HG03064 (cell line): ENCODE results near the gene SKAP1.

Experiments
- ATAC-seq: cut with Tn5 transposase; IDR thresholded peaks from one replicate; pipeline ENCODE4 v1.9.1; 2021; ENCODE audit warnings: low read depth; ENCODE audit not compliant: unreplicated experiment

SKAP1 gene

DNA sequence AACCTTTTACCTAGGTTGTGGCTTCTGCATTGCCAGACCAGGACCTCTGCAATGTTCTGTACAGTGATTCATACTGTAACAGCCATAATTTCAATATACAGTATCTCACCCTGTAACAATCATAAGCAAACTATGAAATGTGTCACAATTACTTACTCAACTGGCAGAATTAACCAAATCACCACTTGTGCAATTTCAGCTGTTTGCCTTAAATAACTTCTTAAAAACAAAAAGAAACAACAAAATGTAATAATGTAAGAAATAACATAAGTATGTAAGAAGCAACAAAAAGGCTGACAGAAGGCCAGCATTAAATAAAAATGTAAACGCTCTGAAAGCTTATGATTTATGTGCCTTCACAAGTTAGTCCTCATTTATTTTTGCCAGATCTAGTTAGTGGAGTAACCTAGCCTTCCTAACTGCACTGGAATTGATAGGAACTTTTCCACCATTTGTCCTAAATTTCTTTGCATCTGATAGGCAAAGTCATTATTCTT lies 96.9 kb downstream of the SKAP1 start:
- no peak for ATAC-seq

GRCh38 chr17:48330887-48331286 lies 99.1 kb downstream of the SKAP1 start:
- ATAC-seq = no peak

DNA sequence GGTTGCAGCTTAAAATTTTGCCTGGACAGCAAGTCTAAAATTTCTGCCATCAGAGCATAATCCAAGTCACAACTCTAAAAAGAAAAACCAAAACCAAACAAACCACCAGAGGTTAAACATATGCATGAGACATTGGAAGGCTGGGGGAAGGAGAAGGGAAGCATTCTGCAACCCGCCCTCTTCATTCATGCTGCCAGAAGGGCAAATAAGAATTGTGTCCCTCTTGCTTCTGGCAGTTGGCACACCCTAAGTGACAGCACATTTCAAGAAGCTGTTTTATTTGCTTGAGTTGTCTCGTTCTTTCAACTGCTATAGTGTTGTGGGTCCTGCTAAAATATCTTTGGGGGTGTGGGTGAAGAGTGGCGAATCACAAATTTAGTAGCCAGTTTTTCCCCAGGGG lies 99.6 kb downstream of the SKAP1 start:
- no peak for ATAC-seq

GRCh38 chr17:48328457-48328856 lies 101.6 kb downstream of the SKAP1 start:
- ATAC-seq = no peak

DNA sequence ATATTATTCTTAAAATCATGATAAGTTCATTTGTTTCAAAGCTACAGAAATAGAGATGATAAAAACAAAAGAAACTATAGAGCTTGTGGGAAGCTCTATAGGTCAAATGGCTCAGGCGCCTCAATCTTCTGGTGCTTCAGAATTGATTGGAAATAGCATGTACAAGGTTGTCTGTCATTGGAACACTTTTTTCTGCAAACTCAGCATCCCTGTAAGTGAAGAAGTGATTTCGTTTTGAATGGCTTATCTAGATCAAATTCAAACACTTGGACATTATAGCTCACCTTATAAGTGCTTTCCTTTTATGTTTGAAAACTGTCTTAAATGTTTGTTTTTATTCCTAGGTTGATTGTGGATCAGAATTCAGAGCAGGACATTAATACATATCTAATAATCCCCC lies 103.7 kb downstream of the SKAP1 start:
- ATAC-seq = no peak

DNA sequence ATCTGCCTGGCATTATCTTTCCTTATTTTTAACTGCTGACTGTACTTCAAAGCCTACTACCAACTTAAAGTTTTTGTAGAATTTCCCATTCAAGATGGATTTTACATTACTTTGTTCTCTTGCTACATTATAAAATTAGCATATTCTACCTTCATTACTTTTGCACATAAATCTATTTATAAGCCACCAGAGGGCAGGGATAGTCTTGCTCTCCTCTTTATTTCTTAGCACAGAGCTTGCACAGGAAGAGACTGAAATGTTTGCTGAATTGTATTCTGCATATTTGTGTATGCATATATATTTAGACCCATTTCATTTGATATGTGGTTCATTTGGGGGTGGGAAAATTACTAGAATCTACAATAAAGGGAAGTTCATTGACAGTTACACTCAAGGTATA lies 108.0 kb downstream of the SKAP1 start:
- no peak for ATAC-seq

DNA sequence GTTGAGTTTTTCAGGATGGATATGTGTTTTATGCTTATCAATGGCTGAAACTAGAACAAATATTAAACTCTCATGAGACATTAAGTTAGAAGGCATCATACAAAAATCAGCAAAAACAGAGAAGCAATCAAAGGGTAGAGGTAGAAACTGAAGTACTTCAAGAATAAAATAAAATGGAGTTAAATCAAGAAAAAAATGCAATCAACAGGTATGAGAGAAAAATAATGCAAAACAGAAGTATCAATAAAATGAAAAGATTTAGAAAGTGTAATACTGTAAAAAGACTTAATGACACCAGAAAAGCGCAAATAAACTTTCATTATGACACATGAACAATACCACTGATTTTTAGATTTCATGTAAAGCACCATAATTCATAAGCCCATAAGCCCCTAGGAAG lies 112.3 kb downstream of the SKAP1 start:
- ATAC-seq = no peak

GRCh38 chr17:48314716-48315115 lies 115.3 kb downstream of the SKAP1 start:
- ATAC-seq = no peak

DNA sequence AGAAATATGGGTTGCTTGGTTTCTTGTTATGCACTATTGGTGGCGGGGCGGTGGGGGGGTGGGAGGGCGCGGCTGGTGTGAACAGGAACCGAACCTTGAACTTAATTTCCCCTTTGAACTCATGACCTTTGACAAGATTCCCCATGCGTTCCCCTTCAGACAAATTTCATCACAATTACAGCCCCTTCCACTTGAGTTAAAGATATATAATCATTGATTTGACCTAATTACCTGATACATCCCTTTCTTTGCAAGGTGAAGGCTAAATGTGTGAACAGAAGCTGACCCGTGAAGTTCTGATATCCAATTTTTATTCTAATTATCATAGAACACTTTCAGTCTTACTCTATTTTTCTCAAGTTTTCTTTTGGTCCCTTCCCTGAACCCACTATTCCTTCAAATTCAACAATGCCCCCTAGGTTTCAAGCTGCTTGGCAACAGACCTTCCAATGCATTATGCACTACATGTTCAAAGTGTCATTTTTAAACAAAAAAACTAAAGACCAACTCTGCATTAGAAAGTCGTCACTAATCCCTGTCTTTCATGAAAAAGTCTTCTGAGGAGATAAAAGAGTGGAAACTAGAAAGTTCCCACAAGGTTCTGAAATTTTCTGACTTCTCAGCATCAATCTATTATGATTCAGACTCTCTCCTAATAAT lies 116.8 kb downstream of the SKAP1 start:
- ATAC-seq = no peak

DNA sequence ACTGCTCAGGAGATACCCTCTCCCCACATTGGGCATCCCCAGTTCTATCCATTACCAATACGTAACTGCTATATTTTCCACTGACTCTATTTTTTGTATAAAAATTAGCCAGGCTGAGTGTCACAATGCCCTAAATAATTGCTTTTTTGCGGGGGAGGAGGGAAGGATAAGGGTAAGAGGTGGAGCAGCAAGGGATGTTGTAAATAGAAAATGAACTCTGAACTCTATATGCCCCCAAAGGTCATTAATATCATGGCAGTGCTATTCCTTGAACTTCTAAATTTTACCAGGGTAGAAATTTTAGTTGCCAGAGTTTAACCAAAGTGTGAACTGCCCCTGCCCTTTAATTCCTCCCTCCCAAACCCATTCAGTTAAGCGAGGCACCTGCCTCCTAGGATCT lies 118.7 kb downstream of the SKAP1 start:
- no peak for ATAC-seq

DNA sequence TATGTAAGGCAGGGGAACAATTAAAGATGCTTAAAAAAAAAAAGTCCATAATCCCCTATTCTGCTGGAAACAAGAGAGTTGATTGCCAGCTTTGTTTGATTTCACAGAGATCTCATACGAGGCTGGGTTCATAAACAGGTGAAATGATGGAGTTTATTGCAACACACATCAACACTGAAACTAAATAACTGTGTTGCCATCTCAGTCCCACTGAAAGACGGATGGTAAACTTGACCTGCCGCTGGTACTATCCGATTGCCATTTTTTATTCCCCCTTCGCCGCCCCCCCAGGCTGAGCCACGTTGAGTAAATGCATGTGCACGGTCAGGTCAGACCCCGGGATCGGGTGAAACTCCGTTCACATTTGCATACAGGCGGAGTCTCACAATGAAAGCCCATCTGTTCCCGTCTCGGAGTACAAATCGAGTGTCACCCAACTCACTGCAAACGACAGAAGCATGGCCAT lies 119.2 kb downstream of the SKAP1 start:
- no peak for ATAC-seq

- ATAC-seq = no peak
These were observed 121.4 kb downstream of the SKAP1 start for GRCh38 chr17:48308581-48308980.

- no peak for ATAC-seq
These were observed 122.1 kb downstream of the SKAP1 start for GRCh38 chr17:48307814-48308411.

DNA sequence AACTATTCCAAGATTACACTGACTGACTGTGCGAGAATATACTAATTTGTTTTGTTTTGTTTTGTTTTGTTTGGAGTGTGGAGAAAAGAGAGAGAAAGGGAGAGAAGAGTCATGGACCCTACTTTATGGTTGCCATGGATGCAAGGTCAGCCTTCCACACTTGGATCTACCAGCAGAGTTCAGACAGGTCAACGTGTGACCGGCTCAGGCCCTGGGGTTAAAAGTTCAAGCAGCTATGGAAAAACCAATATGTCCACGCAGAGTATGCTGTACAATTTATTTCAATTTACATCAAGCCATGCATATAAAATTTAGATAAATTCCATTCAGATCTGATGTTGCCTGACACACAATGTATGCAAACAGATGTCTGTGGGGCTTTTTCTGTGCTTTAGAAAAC lies 122.8 kb downstream of the SKAP1 start:
- no peak for ATAC-seq

DNA sequence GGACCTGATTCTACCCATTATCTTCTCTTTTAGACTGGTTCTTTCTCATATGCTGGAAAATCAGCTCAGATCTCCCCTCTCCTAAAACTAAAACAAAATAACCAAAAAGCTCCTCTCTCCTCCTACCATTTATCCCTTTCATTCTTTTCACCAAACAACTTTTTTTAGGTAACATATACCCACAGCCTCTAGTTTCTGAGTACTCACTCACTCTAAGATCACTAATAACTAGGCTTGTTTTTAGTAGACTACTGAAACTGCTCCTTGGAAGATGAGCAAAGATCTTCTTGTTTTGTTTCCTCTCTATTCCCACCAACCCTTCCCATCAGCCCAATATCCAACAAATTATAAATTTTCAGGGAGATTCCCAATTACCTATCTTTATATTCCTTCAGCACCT lies 129.0 kb downstream of the SKAP1 start:
- ATAC-seq = no peak

DNA sequence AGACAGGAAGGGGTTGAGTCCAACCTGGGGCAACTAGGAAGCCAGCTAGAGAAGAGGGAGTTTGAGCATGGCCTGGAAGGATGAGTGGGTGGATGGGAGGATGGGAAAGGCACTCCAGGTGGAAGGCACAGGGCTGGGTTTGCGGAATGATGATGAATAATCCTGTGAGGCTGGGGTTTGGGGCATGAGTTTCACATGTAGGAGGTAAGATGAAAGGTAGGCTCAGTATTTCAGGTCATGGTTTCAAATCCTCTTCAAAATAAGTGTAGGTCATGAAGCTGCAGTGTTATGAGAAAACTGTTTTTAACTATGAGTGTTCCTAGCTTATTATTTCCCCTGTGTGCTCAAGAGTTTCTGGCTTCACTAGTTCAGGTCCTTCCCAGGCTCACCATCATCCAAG lies 130.3 kb downstream of the SKAP1 start:
- ATAC-seq = peak; percentile 42

GRCh38 chr17:48297825-48298224 lies 132.2 kb downstream of the SKAP1 start:
- no peak for ATAC-seq

DNA sequence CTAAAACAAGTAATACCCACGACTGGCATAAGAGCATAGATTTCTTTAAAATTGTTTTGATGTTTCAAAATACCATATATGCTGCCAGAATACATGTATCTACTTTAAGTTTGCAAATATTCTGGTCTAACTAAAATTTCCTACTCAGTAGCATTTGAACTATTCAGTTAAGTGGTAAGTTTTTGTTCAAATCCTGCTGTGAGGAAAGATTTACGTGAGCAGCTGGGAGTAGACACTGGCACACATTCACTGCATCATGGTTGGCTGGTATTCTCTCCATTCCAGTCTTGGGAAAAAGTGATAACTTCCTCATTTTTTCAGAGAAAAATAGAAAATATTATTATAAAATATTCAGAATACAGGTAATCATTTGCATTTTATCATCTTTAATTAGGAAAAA lies 133.6 kb downstream of the SKAP1 start:
- ATAC-seq = no peak

DNA sequence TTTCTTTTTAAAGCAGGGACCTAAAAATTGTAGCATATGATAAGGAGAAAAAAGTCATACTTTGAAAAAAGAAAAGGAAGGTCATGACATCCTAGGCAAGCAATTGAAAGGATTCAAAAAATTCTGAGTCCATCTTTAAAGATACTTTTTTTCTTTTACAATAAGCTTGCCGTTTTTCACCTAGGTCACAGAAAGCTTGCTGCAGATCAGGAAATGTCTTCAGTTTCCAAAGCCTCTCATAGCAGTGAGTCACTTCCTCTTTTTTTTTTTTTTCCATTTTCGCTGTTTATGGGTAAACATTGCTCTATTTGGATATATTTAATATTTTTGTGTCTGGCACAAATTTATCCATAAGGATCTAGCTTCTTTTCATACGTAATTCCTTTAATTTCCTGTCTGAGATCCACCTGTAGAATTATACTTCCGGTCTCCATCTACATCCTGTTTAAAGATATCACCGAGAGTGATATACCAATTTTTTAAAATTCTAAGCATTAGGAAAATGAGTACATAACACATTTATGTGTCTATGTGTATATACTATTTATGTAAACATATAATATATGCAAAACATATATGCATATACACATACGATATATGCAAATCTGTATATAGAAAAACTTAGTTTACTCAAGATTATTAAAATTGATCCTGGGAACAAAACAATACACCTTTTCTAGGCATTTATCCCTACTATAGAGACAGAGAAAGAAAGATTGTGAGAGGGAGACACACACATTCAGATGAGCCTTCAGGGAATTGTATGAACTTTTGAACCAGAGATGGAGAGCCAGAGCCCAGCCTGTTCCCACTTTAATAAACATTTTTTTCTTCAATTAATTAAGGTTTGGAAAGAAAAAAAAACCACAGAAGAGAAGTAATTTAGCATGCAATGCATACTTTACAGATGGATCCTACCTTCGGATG lies 134.4 kb downstream of the SKAP1 start:
- no peak for ATAC-seq

DNA sequence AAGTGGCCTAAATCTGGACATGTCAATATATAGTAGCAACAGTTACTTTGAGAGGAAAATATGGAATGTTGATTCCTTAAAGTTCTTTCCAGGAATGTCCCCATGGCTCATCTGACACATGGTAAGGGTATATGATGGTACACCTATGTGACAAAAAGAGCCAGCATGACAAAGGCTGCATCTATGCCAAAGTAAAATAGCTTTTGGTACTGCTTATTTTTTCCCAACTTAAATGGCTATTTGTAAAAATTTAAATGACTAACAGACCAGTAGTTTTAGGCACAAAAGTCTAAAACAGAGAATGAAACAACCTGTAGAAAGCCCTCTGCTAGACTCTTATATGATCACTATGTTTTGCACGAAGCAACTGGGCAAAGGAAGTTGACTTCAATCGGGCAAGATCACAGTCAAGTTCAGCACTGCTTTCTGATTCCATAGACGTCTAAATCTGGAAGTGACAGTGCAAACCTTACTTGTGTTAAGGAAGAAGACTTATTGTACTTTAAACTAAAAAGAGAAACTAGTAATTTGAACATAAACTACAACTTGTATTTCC lies 135.1 kb downstream of the SKAP1 start:
- ATAC-seq = no peak
